Liver (tissue), 9 donors: Measurements from ENCODE around the gene SKAP1. TPM values are rescaled to one million over a fixed set of nuclear protein-coding genes. Genes with fewer than 3 reads are reported as not detected.

Experiments used
- DNase-seq: peaks from one replicate; pipeline ENCODE4 v3.0.0-alpha.2; 2017; ENCODE audit warnings: low spot score
- H3K27ac ChIP-seq, 2 donors: one replicate each; pipeline ENCODE4 v1.7.0; 2013; ENCODE audit warnings: inconsistent platforms in 2 of 2, low read length in 2 of 2, control low read depth in 1 of 2, low read depth in 1 of 2, mild to moderate bottlenecking in 1 of 2
- H3K27me3 ChIP-seq, 4 donors: one replicate each; pipeline versions ENCODE4 v1.6.1 to v1.7.0; 2013; ENCODE audit warnings: low read length in 3 of 4, inconsistent platforms in 1 of 4, mild to moderate bottlenecking in 1 of 4, moderate library complexity in 1 of 4; ENCODE audit not compliant: control insufficient read depth in 4 of 4, insufficient read depth in 4 of 4
- H3K36me3 ChIP-seq, 4 donors: one replicate each; pipeline versions ENCODE4 v1.6.1 to v1.7.0; 2013; ENCODE audit warnings: low read length in 3 of 4, mild to moderate bottlenecking in 3 of 4, low read depth in 1 of 4, moderate library complexity in 1 of 4; ENCODE audit not compliant: control insufficient read depth in 4 of 4, insufficient read depth in 3 of 4
- H3K4me1 ChIP-seq, 4 donors: one replicate each; pipeline versions ENCODE4 v1.6.1 to v1.7.0; 2013; ENCODE audit warnings: low read length in 3 of 4, mild to moderate bottlenecking in 3 of 4, moderate library complexity in 1 of 4; ENCODE audit not compliant: control insufficient read depth in 4 of 4, insufficient read depth in 4 of 4
- H3K4me3 ChIP-seq, 3 donors: one replicate each; pipeline versions ENCODE4 v1.6.1 to v1.7.0; 2013; ENCODE audit warnings: low read length in 3 of 3, control low read depth in 1 of 3, low read depth in 1 of 3, mild to moderate bottlenecking in 1 of 3
- H3K9ac ChIP-seq, 2 donors: one replicate each; pipeline ENCODE4 v1.7.0; 2013; ENCODE audit warnings: low read length in 2 of 2, mild to moderate bottlenecking in 2 of 2, moderate library complexity in 2 of 2, control low read depth in 1 of 2, low read depth in 1 of 2
- H3K9me3 ChIP-seq, 4 donors: one replicate each; pipeline versions ENCODE4 v1.6.1 to v1.7.0; 2013; ENCODE audit warnings: low read length in 3 of 4; ENCODE audit not compliant: control insufficient read depth in 4 of 4
- ATF3 ChIP-seq: IDR thresholded peaks from 2 replicates; pipeline ENCODE4 v1.6.1; 2016; ENCODE audit warnings: antibody characterized with exemption
- EGR1 ChIP-seq, 2 donors: IDR thresholded peaks; 2 replicates each; pipeline ENCODE4 v1.6.1; 2016 to 2018; ENCODE audit warnings: antibody characterized with exemption in 2 of 2, low read depth in 2 of 2
- FOXA1 ChIP-seq: IDR thresholded peaks from 2 replicates; pipeline ENCODE4 v1.6.1; 2016; ENCODE audit warnings: antibody characterized with exemption
- FOXA2 ChIP-seq: IDR thresholded peaks from 2 replicates; pipeline ENCODE4 v1.6.1; 2016; ENCODE audit warnings: antibody characterized with exemption
- GABPA ChIP-seq, 2 donors: IDR thresholded peaks in 1 of 2; conservative IDR thresholded peaks in 1 of 2; 2 replicates each; pipeline ENCODE4 v1.6.1; 2016; ENCODE audit warnings: antibody characterized with exemption in 2 of 2, mild to moderate bottlenecking in 1 of 2, moderate library complexity in 1 of 2
- HNF4A ChIP-seq, 2 donors: conservative IDR thresholded peaks; 2 replicates each; pipeline ENCODE4 v1.6.1; 2016; ENCODE audit warnings: antibody characterized with exemption in 2 of 2, mild to moderate bottlenecking in 2 of 2
- HNF4G ChIP-seq: IDR thresholded peaks from 2 replicates; pipeline ENCODE4 v1.6.1; 2016; ENCODE audit warnings: antibody characterized with exemption
- JUND ChIP-seq, 2 donors: IDR thresholded peaks; 2 replicates each; pipeline ENCODE4 v1.6.1; 2016; ENCODE audit warnings: antibody characterized with exemption in 2 of 2
- MAX ChIP-seq: IDR thresholded peaks from 2 replicates; pipeline ENCODE4 v1.6.1; 2016; ENCODE audit warnings: antibody characterized with exemption
- NR2F2 ChIP-seq: IDR thresholded peaks from 2 replicates; pipeline ENCODE4 v1.6.1; 2016; ENCODE audit warnings: antibody characterized with exemption
- REST ChIP-seq: IDR thresholded peaks from 2 replicates; pipeline ENCODE4 v1.6.1; 2016; ENCODE audit warnings: antibody characterized with exemption, mild to moderate bottlenecking
- RXRA ChIP-seq, 2 donors: IDR thresholded peaks; 2 replicates each; pipeline ENCODE4 v1.6.1; 2017 to 2018; ENCODE audit warnings: antibody characterized with exemption in 2 of 2, mild to moderate bottlenecking in 1 of 2
- SP1 ChIP-seq: IDR thresholded peaks from 2 replicates; pipeline ENCODE4 v1.6.1; 2018; ENCODE audit warnings: antibody characterized with exemption, mild to moderate bottlenecking
- TAF1 ChIP-seq: conservative IDR thresholded peaks from 2 replicates; pipeline ENCODE4 v1.6.1; 2016; ENCODE audit warnings: antibody characterized with exemption, mild to moderate bottlenecking
- YY1 ChIP-seq: IDR thresholded peaks from 2 replicates; pipeline ENCODE4 v1.6.1; 2016; ENCODE audit warnings: antibody characterized with exemption, mild to moderate bottlenecking
- ZBTB33 ChIP-seq: IDR thresholded peaks from 2 replicates; pipeline ENCODE4 v1.6.1; 2016; ENCODE audit warnings: antibody characterized with exemption
- WGBS: extraction: QIAGEN DNeasy Blood & Tissue Kit; methylation state at CpG from one replicate; pipeline ENCODE4 v1.1.7; 2013; 5-methylcytosine and 5-hydroxymethylcytosine counted together
- polyA plus RNA-seq, 2 donors: library from polyadenylated mRNA; stranded (reverse) in 1 of 2; unstranded in 1 of 2; fragments of 200-250 nt in 1 of 2; fragments of >200 nt in 1 of 2; fragmentation: Nextera tagmentation in 1 of 2; extraction: Ambion mirVana in 1 of 2; gene quantifications; one replicate each; pipeline versions ENCODE4 v1.2.1 to v1.2.3, GENCODE V29; 2013 to 2015
- total RNA-seq, 2 donors: library from RNA; depleted of rRNA; stranded (reverse); fragments of >200 nt; gene quantifications; one replicate each; pipeline ENCODE4 v1.2.3, GENCODE V29; 2014
- donor health status: healthy.
- donor health status: healthy.
- donor health status: healthy.
- donor health status: healthy.
- donor health status: healthy.

The SKAP1 gene
- total and polyA plus RNA-seq, 4 donors, result 2.5 to 20.8 (median 11.3) TPM

GRCh38 chr17:48357779-48358602 is 72.0 kb downstream of the SKAP1 start:
- Histone ChIP-seq H3K36me3 (no peaks in the 10 kb centered on the region), H3K9me3 (no peaks in the 10 kb centered on the region), H3K4me1 (no peaks in the 10 kb centered on the region), H3K9ac (no peak overlapping the region), H3K27ac (no peak overlapping the region), H3K27me3 (no peaks in the 10 kb centered on the region), H3K4me3 (no peak overlapping the region)
- DNase-seq, result no peak
- WGBS, result 62% methylated on average over 1 of the region's 1 CpG
- no peak for TF ChIP-seq ZBTB33
- no peak for TF ChIP-seq FOXA1
- no peak for TF ChIP-seq FOXA2

- TF ChIP-seq REST, result no peak
- TF ChIP-seq NR2F2, result no peak
- no peak for TF ChIP-seq FOXA2
- TF ChIP-seq TAF1, result no peak
- no peak for TF ChIP-seq RXRA (IDR thresholded peaks at IDR 0.05)
- no peak for TF ChIP-seq HNF4G
- TF ChIP-seq FOXA1, result no peak
- no peak for TF ChIP-seq MAX
- no peak for TF ChIP-seq GABPA (IDR thresholded peaks at IDR 0.05 in 1 of 2, conservative IDR thresholded peaks at IDR 0.05 in 1 of 2)
- TF ChIP-seq YY1, result no peak
- TF ChIP-seq ATF3, result no peak
- no peak for TF ChIP-seq EGR1 (IDR thresholded peaks at IDR 0.05; ENCODE audit: low read depth in 2 of 2)
- no peak for TF ChIP-seq SP1
- no peak for TF ChIP-seq HNF4A (conservative IDR thresholded peaks at IDR 0.05)
- no peak for TF ChIP-seq JUND (IDR thresholded peaks at IDR 0.05)
- no peaks in the 10 kb centered on the region for H3K27me3 ChIP-seq
- H3K4me3 ChIP-seq, result no peak overlapping the region
- H3K9me3 ChIP-seq, result no peaks in the 10 kb centered on the region
- no peak for DNase-seq
- 72% methylated on average over 2 of the region's 2 CpGs for WGBS
- H3K9ac ChIP-seq, result no peak overlapping the region
- H3K36me3 ChIP-seq, result no peaks in the 10 kb centered on the region
- H3K4me1 ChIP-seq, result no peaks in the 10 kb centered on the region
- H3K27ac ChIP-seq, result no peak overlapping the region
These were observed 73.1 kb downstream of the SKAP1 start for GRCh38 chr17:48356866-48357265.
